Rectal smooth muscle tissue (tissue), 1 donor: Measurements from ENCODE around the gene RANBP10.

Experiments
- H3K27ac ChIP-seq: one replicate; pipeline ENCODE4 v1.7.0; 2013; ENCODE audit warnings: low read depth, low read length, inconsistent platforms
- H3K27me3 ChIP-seq: one replicate; pipeline ENCODE4 v1.7.0; 2013; ENCODE audit warnings: low read length; ENCODE audit not compliant: control insufficient read depth, insufficient read depth
- H3K36me3 ChIP-seq: one replicate; pipeline ENCODE4 v1.7.0; 2013; ENCODE audit warnings: low read length; ENCODE audit not compliant: control insufficient read depth, insufficient read depth
- H3K4me1 ChIP-seq: one replicate; pipeline ENCODE4 v1.7.0; 2013; ENCODE audit warnings: low read length; ENCODE audit not compliant: control insufficient read depth, insufficient read depth
- H3K4me3 ChIP-seq: one replicate; pipeline ENCODE4 v1.7.0; 2013; ENCODE audit warnings: low read length
- H3K9ac ChIP-seq: one replicate; pipeline ENCODE4 v1.7.0; 2013; ENCODE audit warnings: low read length

The RANBP10 gene

DNA sequence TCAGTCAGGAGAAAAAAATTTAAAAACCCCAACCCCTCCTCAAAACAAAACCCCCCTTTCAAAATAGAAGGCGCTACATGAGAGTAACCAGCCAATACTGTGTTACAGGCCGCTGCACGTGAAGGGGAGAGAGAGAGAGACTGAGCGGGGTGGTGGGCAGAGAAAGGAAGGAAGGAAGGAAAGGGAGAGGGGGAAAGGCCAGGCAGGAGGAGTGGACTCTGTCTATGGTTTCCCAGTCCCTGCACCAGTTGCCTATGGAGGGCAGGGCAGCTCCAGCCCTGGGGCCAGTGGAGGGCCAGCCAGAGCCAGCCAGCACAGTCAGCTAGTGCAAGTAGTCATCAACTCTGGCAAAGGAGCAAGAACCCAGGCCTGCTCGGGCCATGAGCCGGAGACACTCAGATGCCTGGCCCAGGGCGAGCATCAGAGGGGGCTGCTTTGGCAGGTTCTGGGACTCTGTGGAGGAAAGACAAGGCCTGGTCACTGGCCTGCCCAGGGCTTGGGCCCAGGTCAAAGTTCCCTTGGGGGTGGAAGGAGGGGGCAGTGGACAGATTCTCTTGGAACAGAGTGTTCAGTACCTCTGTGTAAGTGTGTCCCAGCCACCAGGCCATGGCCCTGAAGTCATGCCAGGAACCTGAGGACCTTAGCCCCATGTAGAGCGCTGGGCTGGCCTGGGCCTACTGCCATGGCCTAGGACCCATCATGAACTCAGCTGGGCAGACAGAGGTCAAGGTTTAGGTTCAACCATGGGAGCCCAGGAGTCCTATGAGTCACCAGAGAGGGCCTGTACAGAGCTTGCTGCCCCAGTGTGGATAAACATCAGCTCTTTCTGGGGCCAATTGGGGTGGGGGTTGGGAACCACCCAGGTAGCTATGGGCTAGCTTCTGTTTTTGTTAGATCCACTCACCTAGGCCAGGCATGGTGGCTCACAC lies 80.0 kb downstream of the RANBP10 start:
- Histone ChIP-seq H3K4me1 (no peaks in the 10 kb centered on the region), H3K27ac (no peak overlapping the region), H3K27me3 (no peaks in the 10 kb centered on the region), H3K36me3 (peaks cover 50% of the 10 kb centered on the region), H3K4me3 (no peak overlapping the region), H3K9ac (no peak overlapping the region)

DNA sequence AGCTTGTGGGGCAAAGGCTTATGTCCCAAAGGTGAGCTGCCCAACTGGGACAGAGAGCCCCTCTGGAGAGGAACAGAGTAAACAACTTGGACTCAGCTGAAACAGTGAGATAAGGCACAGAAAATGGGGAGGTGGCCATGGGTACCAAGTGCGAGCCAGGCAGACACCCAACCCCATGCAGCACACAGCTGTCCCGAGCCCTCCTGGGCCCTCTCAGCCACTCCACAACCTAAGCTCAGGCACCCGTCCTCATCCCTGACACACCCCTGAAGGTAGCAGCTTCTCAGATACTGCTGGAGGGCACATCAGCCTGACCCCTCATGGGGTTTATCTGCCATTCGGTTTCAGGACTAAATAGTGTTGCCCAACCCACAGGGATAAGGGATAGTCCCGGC lies 82.5 kb downstream of the RANBP10 start:
- Histone ChIP-seq H3K27ac (no peak overlapping the region), H3K27me3 (no peaks in the 10 kb centered on the region), H3K36me3 (peaks cover 26% of the 10 kb centered on the region), H3K4me3 (no peak overlapping the region), H3K4me1 (no peaks in the 10 kb centered on the region), H3K9ac (no peak overlapping the region)

DNA sequence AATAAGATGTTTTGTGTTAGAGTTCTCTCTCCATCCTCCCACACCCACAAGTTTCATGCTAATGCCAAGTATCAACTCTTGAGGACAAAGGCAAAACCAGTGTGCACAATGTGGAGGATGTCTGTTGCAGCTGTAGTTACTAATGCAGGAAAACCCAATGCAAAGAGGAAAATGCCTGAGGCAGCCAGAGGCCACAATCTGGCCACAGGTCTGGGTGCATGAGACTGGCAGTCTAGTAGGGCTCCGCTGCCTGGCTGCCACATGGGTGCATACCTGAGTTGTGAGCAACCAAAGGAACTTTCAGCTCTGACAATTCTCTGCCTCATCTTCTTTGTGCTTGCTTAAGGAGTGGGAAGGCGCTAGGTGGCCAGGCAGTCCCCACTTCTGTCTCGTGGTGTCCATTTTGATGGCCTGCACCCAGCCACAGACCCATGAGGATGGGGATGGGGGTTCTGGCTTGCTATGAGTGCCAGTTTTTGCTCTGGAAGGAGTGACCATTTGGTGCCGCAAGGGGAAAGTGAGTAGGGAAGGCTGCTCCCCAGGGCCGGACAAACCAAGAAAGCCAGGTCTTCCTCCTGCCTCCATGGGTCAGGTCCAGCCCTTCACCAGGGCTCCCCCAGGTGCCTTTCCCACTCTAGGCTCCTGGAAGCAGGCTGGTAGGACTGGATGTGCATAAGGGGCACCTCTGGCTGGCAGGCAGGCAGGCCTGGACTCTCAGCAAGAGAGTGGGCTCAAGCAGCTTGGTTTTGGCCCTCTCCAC lies 83.0 kb downstream of the RANBP10 start:
- Histone ChIP-seq H3K27ac (no peak overlapping the region), H3K9ac (no peak overlapping the region), H3K4me3 (no peak overlapping the region), H3K36me3 (peaks cover 21% of the 10 kb centered on the region), H3K4me1 (peaks cover 2% of the 10 kb centered on the region), H3K27me3 (no peaks in the 10 kb centered on the region)

DNA sequence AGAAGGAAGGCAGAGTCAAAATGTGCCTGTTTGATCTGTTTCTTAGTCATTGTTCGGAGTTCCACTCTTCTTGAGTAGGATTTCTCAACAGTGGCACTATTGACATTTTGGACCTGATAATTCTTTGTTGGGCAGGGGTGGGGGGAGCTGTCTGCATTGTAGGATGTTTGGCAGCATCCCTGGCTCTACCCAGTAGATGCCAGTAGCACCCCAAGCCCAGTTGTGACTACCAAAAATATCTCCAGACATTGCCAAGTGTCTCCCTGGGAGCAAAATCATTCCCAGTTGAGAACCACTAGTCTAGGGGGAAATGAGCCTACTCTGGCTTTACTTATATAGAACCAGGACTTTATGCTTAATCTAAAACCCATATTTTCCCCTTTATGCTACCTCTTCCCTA lies 86.1 kb downstream of the RANBP10 start:
- Histone ChIP-seq H3K4me3 (no peak overlapping the region), H3K27ac (no peak overlapping the region), H3K4me1 (peaks cover 4% of the 10 kb centered on the region), H3K27me3 (no peaks in the 10 kb centered on the region), H3K9ac (no peak overlapping the region), H3K36me3 (peaks cover 3% of the 10 kb centered on the region)

DNA sequence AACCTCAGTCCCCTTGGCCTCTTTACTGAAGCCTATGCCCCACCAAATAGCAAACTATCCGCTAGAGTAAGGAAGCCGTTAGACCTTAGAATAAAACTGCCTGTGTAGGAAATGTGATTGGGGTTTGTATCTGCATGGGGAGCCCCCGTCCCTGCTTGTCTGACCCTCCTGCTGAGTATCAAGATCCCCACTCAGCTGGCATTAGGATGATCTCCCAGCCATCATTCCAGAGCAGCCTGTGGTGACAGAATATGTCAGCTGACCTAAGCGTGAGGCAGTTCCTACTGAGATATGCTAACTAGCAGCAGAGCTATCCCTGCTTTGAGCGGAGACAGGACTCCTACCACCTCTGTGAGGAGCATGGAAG lies 86.6 kb downstream of the RANBP10 start:
- Histone ChIP-seq H3K36me3 (no peaks in the 10 kb centered on the region), H3K27ac (peak overlapping the region; percentile 82), H3K9ac (peak overlapping the region; percentile 99), H3K27me3 (no peaks in the 10 kb centered on the region), H3K4me1 (peaks cover 4% of the 10 kb centered on the region), H3K4me3 (peak overlapping the region; percentile 86)

DNA sequence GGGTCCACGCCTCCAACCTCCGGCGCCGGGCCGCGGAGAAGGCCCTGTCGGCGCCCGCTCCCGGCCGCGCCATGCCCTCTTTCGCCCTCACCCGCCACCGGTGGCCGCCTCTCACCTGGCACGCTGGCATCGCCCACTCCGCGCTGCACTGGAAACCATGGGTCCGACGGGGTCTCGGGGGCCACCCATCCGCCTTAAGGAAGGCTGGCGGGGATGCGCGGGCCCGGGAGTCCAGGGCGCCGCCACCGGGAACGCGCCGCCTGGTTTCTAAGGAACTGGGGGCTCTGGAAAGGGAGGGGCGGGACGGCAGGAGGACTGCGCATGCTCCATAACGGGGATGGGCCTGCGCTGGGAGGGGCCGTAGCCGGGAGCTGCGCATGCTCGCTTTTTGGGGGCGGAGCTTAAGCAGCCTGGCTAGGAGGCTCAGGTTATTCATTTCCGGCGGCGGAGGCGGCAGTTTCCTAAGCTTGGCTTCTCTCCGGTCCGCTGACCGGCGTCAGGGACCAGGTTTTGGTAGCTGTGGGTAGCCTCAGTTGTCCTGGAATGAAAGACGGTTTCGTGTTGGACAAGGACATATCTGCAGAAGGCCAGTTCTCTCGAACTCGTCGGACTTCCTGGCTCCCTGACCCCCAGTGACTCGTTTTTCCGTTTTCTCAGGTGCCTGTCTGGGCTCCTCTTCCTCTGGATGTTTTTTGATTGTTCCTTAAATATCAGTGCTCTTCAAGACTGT lies 87.1 kb downstream of the RANBP10 start, which contains the start of gene GFOD2:
TSS of gene GFOD2 (minus strand) at position 269 of the 730 bp plus-strand sequence. CDS start 33,601 bp downstream, outside the sequence.
- Histone ChIP-seq H3K36me3 (no peaks in the 10 kb centered on the region), H3K4me1 (peaks cover 4% of the 10 kb centered on the region), H3K9ac (peak within 1 kb of the TSS; percentile 99), H3K27me3 (no peaks in the 10 kb centered on the region), H3K27ac (peak within 1 kb of the TSS; percentile 82), H3K4me3 (peak within 1 kb of the TSS; percentile 86)

DNA sequence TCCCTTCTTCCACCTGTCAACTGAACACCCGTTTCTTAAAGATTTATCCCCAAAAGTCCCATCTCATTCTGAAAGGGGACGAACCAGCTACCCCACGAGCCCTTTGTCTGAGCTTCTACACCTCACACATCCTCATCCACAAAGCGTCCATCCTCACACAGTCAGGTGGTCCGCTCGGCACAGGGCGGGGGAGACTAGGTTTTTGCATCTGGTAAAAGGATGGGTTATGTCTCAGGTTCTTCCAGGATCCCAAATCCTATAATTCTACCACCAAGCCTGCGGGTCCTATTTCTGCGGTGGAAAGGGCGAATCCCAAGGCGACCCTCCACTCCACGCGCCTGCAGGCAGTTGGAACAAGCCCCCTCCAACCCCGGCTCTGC lies 87.7 kb downstream of the RANBP10 start:
- Histone ChIP-seq H3K9ac (peak overlapping the region; percentile 70), H3K27me3 (no peaks in the 10 kb centered on the region), H3K4me3 (peak overlapping the region; percentile 86), H3K4me1 (peaks cover 4% of the 10 kb centered on the region), H3K36me3 (no peaks in the 10 kb centered on the region), H3K27ac (no peak overlapping the region)

DNA sequence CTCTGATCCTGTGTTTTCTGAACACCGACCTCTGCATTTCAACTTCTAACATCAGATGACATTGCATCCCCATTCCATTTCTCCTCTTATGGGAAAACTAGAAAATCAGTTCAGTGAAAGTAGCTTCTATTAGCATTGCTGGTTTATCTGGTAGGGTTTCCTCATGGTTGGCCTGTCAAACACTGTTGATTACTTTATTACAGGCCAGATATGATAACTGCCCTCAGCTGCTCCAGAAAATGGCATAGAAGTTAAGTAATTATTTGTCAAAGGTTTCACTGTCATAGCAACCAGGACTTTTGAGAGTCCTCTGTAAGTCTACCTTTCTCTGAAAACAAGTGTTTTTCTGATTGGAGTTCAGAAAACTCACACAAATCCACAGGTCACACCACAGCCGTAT lies 90.3 kb downstream of the RANBP10 start:
- Histone ChIP-seq H3K9ac (no peak overlapping the region), H3K27me3 (no peaks in the 10 kb centered on the region), H3K4me1 (peaks cover 4% of the 10 kb centered on the region), H3K27ac (no peak overlapping the region), H3K36me3 (no peaks in the 10 kb centered on the region), H3K4me3 (no peak overlapping the region)

DNA sequence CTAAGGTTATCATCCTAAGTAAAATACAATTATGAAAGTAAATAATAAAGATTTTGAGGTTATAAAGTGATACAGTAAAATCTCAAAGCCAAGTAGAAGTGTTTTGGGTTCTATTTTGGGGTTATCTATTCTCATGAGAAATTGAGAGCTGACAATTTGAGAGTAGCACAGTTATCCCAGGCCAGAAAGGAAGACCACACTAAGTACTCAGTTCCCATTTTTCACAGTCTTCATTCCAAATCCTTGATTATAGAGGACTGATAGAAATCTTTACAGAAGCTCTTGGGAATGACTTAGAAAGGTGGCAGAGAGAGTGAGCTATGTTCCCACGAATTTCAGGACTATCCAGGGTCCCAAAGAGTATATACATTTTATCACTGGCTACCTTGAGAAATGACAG lies 91.8 kb downstream of the RANBP10 start:
- H3K36me3 ChIP-seq = no peaks in the 10 kb centered on the region
- H3K9ac ChIP-seq = no peak overlapping the region
- H3K4me1 ChIP-seq = peaks cover 4% of the 10 kb centered on the region
- H3K4me3 ChIP-seq = no peak overlapping the region
- no peaks in the 10 kb centered on the region for H3K27me3 ChIP-seq
- H3K27ac ChIP-seq = no peak overlapping the region

DNA sequence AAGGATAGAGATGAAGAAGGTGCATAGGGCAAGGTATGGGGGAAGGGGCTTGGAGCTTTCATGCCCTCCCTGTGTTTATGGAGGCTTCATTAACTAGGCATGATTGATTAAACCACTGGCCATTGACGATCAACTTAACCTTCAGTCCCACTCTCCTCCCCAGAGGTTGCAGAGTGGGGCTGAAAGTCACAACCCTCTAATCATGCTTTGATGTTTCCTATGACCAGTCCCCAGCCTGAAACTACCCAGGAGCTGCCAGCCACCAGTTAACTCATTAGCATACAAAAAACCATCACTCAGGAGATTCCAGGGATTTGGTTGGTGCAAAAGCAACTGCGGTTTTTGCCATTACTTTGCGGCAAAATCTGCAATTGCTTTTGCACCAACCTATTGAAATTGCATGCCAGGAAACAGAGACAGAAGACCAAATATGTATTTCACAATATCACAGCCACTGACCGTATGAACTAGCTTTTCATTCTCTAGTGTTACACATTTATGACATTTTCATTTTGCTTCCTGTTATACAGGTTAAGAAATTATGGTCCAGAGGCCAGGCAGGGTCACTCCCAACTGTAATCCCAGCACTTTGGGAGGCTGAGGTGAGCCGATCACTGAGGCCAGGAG lies 92.6 kb downstream of the RANBP10 start:
- no peaks in the 10 kb centered on the region for H3K27me3 ChIP-seq
- H3K27ac ChIP-seq = no peak overlapping the region
- H3K36me3 ChIP-seq = no peaks in the 10 kb centered on the region
- H3K4me1 ChIP-seq = peaks cover 4% of the 10 kb centered on the region
- no peak overlapping the region for H3K9ac ChIP-seq
- H3K4me3 ChIP-seq = no peak overlapping the region

DNA sequence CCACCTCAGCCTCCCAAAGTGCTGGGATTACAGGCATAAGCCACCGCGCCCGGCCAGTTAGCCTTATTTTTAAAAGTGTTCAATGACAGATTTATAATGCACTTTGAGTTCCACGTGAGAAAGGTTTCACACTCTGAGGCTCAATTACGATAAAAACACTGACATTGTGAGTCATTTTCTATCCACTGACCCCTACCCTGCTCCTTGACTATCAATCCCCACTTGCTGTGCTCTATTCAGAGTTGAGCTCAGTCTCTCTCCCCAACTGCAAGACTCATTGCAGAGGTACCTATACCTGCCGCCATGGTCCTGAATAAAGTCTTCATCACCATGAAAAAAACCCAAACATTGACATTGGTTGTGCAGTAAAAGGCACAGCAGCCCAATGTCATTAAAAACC lies 95.8 kb downstream of the RANBP10 start:
- H3K9ac ChIP-seq = no peak overlapping the region
- no peak overlapping the region for H3K27ac ChIP-seq
- no peaks in the 10 kb centered on the region for H3K27me3 ChIP-seq
- no peaks in the 10 kb centered on the region for H3K4me1 ChIP-seq
- H3K4me3 ChIP-seq = no peak overlapping the region
- H3K36me3 ChIP-seq = no peaks in the 10 kb centered on the region

DNA sequence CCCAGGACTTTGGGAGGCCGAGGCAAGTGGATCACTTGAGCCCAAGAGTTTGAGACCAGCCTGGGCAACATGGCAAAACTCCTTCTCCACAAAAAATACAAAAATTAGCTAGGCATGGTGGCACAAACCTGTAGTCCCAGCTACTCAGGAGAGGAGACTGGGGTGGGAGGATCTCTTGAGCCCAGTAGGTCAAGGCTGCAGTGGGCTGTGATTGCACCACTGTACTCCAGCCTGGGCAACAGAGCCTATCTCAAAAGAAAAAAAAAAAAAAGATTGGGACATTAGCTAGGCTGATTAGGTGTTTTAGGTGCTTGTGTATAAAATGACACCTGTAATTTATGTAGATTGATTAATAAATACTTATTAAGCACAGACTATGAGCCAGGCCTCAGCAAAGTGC lies 97.3 kb downstream of the RANBP10 start:
- H3K36me3 ChIP-seq = no peaks in the 10 kb centered on the region
- no peak overlapping the region for H3K27ac ChIP-seq
- H3K9ac ChIP-seq = no peak overlapping the region
- no peak overlapping the region for H3K4me3 ChIP-seq
- H3K4me1 ChIP-seq = no peaks in the 10 kb centered on the region
- H3K27me3 ChIP-seq = no peaks in the 10 kb centered on the region
